ENCODE measurements around the gene KIF16B.
"Not testable (repeated sequence)": the region's sequence is repeated elsewhere in the genome, so short reads cannot be mapped to it uniquely, and the experiment has no call there.

The KIF16B gene

GRCh38 chr20:16265334-16265733 lies 307.9 kb downstream of the KIF16B start:
- no peak for DNase-seq (ENCODE audit: low read depth in 1 of 2, low spot score in 1 of 2)

GRCh38 chr20:16263582-16263981 lies 309.7 kb downstream of the KIF16B start:
- no peak for DNase-seq (ENCODE audit: low read depth in 1 of 2, low spot score in 1 of 2)

GRCh38 chr20:16262594-16262993 lies 310.7 kb downstream of the KIF16B start:
- no peak for DNase-seq (ENCODE audit: low read depth in 1 of 2, low spot score in 1 of 2)

DNA sequence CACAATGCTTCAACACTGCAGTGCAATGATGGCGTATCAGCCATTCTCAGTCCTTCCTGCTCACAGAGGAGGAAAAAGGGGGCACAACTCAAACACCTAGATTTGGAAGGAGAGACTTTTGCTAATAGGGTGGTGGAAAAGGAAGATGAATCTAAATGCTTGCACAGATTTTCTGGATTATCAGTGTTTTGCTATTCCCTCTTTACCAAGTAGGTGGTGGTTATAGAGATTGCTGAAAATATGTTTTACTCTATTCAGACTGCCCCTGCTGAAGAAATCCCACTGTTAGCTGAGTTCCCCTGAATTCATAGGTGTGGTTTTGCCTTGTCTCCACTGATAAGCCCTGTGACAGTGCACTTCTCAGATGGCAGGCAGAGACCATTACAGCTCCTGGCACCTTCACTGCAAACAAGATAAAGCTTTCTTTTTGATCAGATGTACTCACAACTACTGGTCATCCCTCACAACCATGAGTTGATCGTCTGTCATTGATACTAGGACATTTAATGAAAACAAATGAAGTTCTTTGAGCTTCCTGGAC lies 311.4 kb downstream of the KIF16B start:
- no peak for DNase-seq (ENCODE audit: low read depth in 1 of 2, low spot score in 1 of 2)

DNA sequence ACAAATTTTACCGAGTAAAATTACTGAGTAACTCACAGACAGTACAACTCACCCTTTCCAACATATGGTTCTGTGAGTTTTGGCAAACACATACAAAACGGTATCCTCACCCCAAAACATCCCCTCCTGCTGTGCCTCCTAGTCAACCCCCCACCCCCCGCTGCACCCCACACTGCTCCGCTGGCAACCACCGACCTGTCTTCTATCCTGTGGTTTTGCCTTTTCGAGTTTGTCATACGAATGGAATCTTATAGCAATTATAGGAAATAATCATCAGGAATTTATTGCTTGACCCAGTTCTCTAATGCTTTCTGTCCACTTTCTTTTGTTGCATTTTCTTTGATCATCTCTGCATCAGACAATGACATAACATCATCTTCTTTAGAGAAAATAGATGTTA lies 312.3 kb downstream of the KIF16B start:
- no peak for DNase-seq (ENCODE audit: low read depth in 1 of 2, low spot score in 1 of 2)

DNA sequence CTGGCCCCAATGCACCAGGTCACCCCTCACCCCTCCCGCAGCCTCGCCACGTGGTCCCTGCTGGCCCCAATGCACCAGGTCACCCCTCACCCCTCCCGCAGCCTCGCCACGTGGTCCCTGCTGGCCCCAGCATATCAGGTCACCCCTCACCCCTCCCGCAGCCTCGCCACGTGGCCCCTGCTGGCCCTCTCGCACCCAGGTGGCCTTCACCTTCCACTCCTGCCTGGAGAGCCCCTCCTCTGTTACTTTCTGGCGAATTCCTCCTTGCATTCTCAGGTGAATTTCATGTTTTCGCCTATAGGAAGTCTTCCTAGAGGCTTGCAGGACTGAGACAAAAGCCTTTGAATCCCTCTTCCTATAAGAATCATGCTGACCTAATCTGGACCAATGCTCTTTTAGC lies 313.1 kb downstream of the KIF16B start:
- not testable (repeated sequence) for DNase-seq (ENCODE audit: low read depth in 1 of 2, low spot score in 1 of 2)

DNA sequence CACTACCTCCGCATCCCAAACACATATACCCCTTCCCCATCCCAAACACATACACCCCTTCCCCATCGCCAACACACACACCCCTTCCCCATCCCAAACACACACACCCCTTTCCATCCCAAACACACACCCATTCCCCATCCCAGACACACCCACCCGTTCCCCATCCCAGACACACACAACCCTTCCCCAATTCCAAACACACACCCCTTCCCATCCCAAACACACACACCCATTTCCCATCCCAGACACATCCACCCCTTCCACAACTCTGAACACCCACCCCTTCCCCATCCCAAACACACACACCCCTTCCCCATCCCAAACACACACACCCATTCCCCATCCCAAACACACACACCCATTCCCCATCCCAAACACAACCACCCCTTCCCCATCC lies 314.5 kb downstream of the KIF16B start:
- DNase-seq (ENCODE audit: low read depth in 1 of 2, low spot score in 1 of 2), result no peak

GRCh38 chr20:16257813-16258430 lies 315.3 kb downstream of the KIF16B start:
- DNase-seq (ENCODE audit: low read depth in 1 of 2, low spot score in 1 of 2), result no peak

DNA sequence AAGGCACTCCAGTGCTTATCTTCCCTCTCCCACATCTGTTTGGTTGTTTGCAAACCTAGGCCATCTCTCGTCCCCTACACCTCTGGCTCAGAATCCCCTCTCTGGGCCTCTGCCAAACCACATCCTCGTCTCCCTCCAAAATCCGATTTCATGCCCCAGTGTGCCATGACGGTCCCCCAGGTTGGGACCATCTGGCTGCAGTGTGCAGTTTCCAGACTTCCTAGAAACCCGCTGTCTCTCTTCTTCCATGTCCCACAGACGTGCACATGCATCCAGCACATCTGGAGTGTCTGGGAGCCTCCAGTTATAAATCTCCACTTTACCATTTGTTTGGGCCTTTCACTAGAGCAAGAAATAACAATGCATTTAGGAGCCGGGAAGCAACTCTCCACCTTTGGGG lies 316.2 kb downstream of the KIF16B start:
- no peak for DNase-seq (ENCODE audit: low read depth in 1 of 2, low spot score in 1 of 2)

DNA sequence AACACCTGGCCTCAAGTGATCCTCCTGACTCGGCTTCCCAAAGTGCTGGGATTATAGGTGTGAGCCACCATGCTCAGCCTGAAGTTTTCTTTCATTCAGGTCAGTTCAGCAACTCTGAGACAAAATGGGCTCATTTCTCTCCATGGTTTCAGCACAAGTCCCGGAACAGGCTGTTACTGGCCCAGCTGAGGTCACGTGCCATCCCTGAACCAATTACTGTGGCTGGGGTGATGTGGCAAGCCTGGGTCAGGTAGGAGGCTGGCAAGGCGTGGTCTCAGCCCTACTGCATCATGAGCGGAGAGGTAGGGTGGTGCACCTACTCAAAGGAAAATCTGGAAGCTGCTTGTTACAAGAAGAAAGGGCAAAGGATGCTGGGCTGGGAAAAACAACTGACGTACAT lies 326.4 kb downstream of the KIF16B start:
- no peak for DNase-seq (ENCODE audit: low read depth in 1 of 2, low spot score in 1 of 2)

GRCh38 chr20:16246291-16246690 lies 327.0 kb downstream of the KIF16B start:
- no peak for DNase-seq (ENCODE audit: low read depth in 1 of 2, low spot score in 1 of 2)

DNA sequence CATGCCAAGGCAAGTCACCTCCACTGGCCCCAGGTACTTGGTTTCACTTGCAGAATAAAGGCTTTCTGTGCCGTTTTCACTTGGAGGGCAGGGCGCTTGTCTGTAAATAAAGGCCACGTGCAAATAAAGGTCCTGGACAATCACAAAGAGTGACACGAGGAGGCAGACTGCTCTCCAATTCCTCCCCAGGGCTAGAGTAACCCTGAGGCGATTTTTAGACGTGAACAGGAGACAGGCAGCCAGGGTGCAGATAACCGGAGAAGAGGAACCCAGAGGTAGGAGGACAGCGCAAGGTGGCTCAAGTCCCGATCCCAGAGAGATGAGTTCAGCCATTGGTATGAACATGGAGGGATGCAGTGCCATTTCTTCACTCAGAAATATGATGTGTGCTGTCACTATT lies 327.4 kb downstream of the KIF16B start:
- no peak for DNase-seq (ENCODE audit: low read depth in 1 of 2, low spot score in 1 of 2)

GRCh38 chr20:16244892-16245291 lies 328.4 kb downstream of the KIF16B start:
- no peak for DNase-seq (ENCODE audit: low read depth in 1 of 2, low spot score in 1 of 2)

DNA sequence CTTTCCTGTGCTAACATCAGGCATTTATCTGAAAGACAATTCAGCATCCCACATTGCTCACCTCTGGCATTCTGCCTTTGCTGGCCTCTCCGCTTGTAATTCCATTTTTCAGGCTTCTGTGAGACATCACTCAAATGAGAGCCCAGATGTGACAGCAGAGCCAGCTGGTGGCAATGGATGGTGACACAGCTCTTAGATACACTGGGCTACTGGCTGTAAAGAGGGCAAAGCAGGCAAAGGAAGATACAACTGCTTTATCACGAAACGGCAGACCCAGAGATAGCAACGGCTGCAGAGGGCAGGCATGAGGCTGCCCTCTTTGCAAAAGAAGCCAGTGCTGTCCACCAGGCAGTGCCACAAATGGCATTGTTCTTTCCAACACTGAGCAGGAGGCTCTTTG lies 329.8 kb downstream of the KIF16B start:
- DNase-seq (ENCODE audit: low read depth in 1 of 2, low spot score in 1 of 2), result no peak

DNA sequence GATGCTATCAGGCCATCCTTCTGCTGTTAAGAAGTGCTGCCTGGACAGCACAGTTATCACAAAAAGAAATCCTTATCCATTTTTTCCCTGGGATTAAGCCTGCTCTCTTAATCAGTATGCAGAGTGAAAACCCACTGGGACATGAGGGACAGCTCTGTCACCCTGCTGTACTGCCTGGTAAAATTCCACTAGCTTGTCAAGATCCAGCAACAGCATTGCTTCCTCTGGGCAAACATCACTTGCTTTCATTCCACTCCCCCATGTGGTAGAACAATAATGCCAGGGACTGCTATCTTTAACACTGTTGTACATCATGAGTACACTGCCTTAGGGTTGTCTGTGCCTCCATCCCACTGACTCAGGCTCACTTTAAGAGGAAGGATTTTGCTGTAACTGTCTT lies 331.3 kb downstream of the KIF16B start:
- no peak for DNase-seq (ENCODE audit: low read depth in 1 of 2, low spot score in 1 of 2)

- DNase-seq (ENCODE audit: low read depth in 1 of 2, low spot score in 1 of 2), result no peak
Measured at GRCh38 chr20:16240355-16240754, 332.9 kb downstream of the KIF16B start.

GRCh38 chr20:16236589-16237241 lies 336.5 kb downstream of the KIF16B start:
- no peak for DNase-seq (ENCODE audit: low read depth in 1 of 2, low spot score in 1 of 2)

- DNase-seq (ENCODE audit: low read depth in 1 of 2, low spot score in 1 of 2), result no peak
Measured at GRCh38 chr20:16230402-16230801, 342.8 kb downstream of the KIF16B start.

DNA sequence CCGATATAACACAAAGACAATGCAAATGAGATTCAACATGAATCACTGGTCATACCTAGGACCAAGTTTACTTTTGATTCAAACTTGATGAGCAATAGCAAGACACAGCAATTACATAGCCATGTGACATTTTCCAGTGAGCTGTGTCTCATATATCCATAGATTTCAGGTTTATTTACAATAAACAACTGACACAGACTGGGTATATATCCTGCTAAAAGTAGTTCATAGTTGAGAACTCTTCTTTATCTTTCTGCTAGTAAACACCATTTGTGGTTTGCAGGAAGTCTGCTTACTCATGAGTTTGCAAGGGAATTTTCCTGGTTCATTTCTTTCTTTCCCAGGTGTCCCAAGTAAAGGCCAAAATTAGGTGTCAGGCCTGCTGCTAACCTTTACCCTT lies 343.4 kb downstream of the KIF16B start:
- DNase-seq (ENCODE audit: low read depth in 1 of 2, low spot score in 1 of 2), result no peak

- DNase-seq (ENCODE audit: low read depth in 1 of 2, low spot score in 1 of 2), result no peak
Measured at GRCh38 chr20:16228722-16229121, 344.5 kb downstream of the KIF16B start.

DNA sequence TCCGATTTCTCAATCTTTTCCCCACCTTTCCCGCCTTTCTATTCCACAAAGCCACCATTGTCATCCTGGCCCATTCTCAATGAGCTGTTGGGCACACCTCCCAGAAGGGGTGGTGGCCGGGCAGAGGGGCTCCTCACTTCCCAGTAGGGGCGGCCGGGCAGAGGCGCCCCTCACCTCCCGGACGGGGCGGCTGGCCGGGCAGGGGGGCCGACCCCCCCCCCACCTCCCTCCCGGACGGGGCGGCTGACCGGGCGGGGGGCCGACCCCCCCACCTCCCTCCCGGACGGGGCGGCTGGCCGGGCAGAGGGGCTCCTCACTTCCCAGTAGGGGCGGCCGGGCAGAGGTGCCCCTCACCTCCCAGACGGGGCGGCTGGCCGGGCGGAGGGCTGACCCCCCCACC lies 346.3 kb downstream of the KIF16B start:
- DNase-seq (ENCODE audit: low read depth in 1 of 2, low spot score in 1 of 2), result not testable (repeated sequence)

- DNase-seq (ENCODE audit: low read depth in 1 of 2, low spot score in 1 of 2), result no peak
Measured at GRCh38 chr20:16224836-16225235, 348.4 kb downstream of the KIF16B start.

GRCh38 chr20:16222859-16223411 lies 350.3 kb downstream of the KIF16B start:
- no peak for DNase-seq (ENCODE audit: low read depth in 1 of 2, low spot score in 1 of 2)
